Measurements from ENCODE around the gene ATP13A4.

GRCh38 chr3:193403307-193403706 lies 151.4 kb downstream of the ATP13A4 start:
- TF ChIP-seq CTCF (IDR thresholded peaks at IDR 0.05; ENCODE audit: low read depth, low read length, poor library complexity, severe bottlenecking) (no peak), EZH2phosphoT487 (IDR thresholded peaks at IDR 0.05; ENCODE audit: borderline replicate concordance, low read length) (no peak)
